ENCODE measurements around the gene MAST4.

Gene MAST4

DNA sequence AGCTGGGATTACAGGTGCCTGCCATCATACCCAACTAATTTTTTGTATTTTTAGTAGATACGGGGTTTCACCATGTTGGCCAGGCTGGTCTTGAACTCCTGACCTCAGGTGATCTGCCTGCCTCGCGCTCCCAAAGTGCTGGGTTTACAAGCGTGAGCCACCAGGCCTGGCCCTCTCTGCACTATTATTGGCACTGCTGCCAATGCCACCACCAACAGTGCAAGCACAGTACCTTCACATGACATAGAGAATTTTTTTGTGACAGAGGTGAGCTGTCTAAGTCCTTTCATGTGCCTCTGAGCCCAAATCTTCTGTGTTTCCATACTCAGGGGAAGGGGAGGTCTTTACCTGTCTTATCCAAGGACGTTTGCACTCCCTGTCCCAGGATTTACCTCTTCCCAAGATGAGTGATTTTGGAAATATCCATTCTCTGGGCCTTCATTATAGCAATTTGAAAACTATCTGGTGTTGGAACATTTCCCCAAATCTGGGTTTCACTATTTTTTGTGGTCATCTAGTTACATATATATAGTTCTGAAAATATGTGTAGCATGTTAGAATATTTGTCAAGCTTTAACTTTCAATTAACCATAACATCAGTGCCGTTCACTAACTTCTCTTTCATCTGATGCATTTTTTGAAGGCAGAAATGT, 605.8 kb downstream of the MAST4 start:
- no peak for DNase-seq

DNA sequence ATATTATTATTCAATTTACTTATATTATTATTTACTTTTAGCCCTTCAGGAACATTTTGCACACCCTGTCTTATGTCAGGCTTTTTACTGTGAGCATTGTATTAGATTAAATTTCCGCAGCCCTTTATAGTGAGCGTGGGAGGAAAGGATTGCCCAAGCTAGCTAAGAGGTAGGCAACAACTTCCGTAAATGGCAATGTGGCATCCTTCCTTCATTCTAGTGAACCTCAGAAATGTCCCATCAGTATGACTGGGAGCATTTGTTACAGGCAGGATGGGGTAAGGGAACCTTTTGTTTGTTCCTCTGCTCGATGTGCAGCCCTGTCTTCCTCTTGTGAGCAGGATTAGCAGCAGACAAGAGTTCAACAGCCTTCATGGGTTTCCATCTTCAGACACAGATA, 606.6 kb downstream of the MAST4 start:
- DNase-seq, result no peak

DNA sequence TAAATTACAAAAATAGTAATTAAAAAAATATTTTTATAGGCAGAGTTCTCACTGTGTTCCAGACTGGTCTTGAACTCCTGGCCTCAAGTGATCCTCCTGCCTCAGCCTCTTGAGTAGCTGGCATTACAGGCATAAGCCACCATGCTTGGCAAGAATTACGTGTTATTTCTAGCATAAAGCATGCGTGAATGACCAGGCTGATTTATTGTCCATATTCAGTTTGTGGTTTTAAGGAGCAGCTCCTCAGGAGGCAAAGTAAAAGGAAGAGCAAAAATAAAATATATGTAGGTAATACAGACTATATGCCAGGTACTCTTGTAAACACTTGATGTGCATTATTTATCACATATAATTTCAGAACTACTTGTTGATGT, 607.5 kb downstream of the MAST4 start:
- DNase-seq, result no peak

DNA sequence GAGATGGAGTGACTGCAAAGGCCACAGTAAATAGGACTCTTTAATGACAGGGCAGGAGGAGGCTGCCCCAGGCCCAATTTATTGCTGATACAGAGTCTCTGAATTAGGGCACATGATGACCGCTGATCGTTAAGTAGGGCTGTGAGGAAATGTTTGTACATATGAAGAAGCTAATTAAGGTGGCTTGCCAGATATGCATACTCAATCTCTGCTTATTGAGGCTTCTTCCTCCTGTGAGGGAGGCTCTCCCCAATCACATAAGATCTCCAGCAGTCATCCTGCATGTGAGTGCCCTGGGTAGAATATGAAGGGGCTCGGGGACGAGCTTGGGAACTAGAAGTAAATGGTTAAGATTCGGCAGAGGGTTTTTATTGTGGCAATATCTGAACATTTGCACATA, 608.6 kb downstream of the MAST4 start:
- no peak for DNase-seq

DNA sequence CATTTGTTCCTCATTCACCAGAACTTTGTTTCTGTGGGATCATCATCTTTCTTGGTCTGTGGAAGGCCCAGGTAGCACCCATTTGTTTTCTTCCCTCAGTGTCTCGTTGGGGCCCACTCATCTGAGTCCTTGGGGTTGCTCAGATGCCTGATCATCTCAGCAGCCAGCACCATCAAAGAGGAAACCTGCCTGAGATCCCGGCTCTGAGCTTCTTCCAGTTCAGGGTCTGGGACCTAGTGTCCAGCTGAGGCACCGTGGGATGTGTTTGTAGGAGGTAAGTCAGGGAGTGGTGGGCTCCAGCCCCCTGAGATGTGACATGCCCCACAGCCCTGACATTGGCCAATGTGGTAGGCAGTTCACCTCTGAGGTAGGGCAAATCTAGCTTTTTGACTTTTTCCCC, 609.8 kb downstream of the MAST4 start:
- DNase-seq, result no peak

GRCh38 chr5:67206461-67206860, 610.3 kb downstream of the MAST4 start:
- DNase-seq, result no peak

DNA sequence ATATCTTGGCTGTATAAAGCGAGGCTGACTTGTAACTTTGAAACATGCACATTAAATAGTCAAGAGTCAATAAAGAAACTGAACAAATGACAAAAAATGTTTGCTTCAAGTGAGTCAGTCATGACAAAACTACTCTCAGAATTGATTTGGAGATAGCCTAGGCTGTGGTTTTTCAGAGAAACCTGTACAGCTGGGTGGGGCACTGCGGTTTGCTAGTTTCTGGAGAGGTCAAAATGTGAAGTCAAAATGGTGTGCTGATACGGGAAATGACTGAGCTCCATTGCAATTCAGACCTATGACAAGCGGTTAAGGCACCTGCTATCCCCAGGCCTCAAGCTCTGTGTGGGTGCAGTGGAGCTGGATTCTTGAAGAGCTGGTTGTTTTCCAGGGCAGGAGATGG, 610.7 kb downstream of the MAST4 start:
- no peak for DNase-seq

DNA sequence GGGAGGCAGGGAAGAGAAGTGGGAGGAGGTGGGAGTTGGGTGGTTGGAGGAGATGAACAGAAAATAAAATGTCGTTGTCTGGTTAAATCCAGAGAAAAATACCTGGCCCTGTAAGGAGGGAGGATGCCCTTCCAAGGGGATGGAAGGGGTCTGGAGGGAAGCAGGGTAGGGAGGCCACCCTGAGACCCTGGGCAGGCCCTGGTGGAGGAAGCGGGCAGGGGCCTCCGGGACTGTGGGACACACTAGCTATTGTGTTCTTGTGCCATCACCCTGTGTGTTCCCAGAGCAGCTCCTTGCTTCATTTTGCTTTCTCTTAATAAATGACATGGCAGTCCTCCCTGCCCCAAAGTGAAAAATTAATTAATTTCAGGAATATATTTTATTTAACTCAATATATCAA, 612.2 kb downstream of the MAST4 start:
- no peak for DNase-seq

DNA sequence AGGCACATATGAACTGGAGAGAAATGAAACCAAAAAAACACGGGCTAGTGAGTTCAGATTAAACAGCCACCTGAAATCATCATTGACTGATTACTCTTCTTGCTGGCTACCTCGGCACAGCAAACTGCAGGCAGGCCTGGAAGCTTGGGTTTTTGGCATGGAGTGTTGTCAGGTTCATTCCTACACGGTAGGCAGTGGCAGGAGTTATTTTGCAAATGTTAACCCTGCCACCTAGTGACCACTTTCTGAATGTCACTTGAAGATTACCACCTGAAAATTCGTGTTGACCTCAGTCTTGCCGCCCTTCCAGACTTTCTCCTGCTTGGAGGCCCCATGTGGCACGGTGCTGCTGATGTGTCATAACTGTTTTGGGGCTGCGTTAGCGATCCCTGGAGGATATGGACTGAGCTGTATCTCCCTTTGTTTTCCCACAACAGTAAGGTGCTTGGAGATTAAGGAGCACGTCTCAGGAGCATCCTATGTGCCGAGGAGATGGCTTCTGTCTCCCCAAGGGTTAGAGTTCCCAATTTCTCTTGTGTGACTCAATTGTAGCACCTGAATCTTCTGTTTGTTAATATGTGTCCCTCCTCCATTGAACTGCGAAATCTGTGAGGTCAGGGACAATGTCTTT, 613.1 kb downstream of the MAST4 start:
- no peak for DNase-seq

DNA sequence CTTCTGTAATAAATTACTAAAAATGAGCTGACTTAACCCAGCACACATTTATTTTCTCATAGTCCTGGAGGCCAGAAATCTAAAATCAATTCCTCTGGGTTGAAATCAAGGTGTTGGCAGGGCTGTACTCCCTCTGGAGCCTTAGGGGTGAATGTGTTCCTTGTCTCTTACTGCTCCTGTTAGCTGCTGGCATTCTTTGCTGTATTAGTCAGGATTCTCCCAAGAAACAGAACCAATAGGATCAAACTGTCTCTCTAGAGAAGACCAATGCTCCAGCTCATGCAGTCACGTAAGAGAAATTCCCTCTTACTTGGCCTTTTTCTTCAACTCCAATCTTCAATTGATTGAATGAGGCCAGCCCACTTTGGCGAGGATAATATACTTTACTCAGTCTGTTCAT, 615.7 kb downstream of the MAST4 start:
- DNase-seq, result no peak

DNA sequence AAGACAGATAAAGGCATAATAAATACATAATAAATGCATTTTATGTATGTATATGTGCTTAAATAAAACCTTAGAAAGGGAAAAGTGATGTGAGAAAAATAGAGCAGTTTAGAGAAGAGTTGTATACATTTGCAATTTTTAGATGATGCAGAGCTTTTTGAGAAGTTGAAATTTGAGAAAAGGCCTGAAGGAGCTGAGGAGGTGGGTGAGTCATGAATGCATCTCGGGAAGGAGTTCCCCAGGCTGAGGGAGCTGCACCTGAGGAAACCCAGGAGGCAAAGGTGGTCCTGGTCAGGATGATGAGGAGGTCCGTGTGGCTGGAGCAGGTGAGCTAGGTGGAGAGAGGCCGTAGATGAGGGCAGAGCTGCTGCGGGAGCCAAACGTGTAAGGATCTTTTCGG, 617.8 kb downstream of the MAST4 start:
- DNase-seq, result no peak

GRCh38 chr5:67214707-67215447, 618.7 kb downstream of the MAST4 start:
- DNase-seq, result no peak

DNA sequence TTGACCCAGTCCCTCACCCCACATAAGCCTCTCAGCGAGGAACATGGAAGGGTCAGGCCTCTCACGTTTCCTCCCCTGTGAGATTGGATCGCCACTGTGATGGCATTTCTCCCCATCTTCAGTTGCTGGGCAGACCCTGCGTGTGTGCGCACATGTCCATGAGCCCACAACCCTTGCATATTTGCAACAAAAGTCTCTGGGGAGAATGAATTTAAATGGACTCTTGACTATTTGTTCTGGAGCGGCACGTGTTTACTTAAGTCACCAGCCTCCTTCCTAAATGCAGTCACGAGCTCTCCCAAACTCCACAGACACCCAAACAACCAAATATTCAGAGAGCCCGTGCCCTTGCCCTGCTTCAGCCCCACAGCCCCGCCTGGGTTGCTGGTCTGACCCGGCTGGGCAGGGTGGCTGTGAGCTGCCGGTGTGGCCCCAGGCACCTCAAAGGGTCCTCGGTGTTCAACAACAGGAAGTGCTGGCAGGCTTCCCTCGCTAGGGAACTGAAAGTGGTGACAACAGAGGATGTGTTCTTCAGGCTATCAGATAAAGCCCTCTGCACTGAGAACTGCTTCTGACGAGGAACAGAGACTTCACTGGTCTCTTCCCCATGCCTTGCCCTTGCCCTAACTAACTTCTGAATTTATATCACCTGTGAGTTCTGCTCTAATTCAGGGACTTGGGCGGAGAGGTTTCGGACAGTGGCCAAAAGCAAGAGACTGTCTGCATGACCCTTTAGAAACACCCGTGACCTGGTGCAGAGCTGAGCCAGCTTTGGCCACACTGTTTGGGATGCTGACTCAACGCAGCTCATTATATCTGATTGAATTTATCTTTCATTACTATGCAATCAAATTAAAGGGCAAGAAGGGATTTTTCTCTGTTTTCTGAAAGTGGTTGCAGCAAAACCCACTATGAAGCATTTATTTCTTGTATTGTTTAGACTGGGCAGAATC, 619.6 kb downstream of the MAST4 start:
- no peak for DNase-seq

- DNase-seq, result no peak
Measured at GRCh38 chr5:67216564-67216963, 620.4 kb downstream of the MAST4 start.
